GM12865 (cell line): ENCODE data around the gene PLCE1.

Experiments
- DNase-seq: peaks from one replicate; pipeline ENCODE4 v3.0.0; 2010; ENCODE audit warnings: low read depth
- H3K4me3 ChIP-seq: 2 replicates; pipeline ENCODE4 v1.5.1; 2011; ENCODE audit warnings: mild to moderate bottlenecking, low read depth, low read length, control low read depth
- CTCF ChIP-seq: IDR thresholded peaks from 2 replicates; pipeline ENCODE4 v1.5.1; 2011; ENCODE audit warnings: low read length, control low read depth, low read depth, inconsistent platforms; ENCODE audit not compliant: insufficient read depth; ENCODE audit errors: missing control alignments

PLCE1 gene

GRCh38 chr10:93973748-93974445, 19.8 kb upstream of the PLCE1 start:
- H3K4me3 ChIP-seq = no peak overlapping the region
- DNase-seq = no peak
- no peak for TF ChIP-seq CTCF

GRCh38 chr10:93977442-93977841, 16.3 kb upstream of the PLCE1 start:
- TF ChIP-seq CTCF = no peak
- H3K4me3 ChIP-seq = no peak overlapping the region
- no peak for DNase-seq

GRCh38 chr10:93980486-93980885, 13.2 kb upstream of the PLCE1 start:
- H3K4me3 ChIP-seq = no peak overlapping the region
- TF ChIP-seq CTCF = no peak
- DNase-seq = no peak

- no peak for DNase-seq
- TF ChIP-seq CTCF = no peak
- no peak overlapping the region for H3K4me3 ChIP-seq
These were observed 2.6 kb upstream of the PLCE1 start for GRCh38 chr10:93991114-93991513.

GRCh38 chr10:93991596-93992284, 2.0 kb upstream of the PLCE1 start:
- DNase-seq = no peak
- TF ChIP-seq CTCF = no peak

GRCh38 chr10:93992400-93993030, 1.2 kb upstream of the PLCE1 start:
- no peak overlapping the region for H3K4me3 ChIP-seq
- TF ChIP-seq CTCF = no peak
- DNase-seq = no peak

More at GRCh38 chr10:93991596-93992284, 2.0 kb upstream of the PLCE1 start:
- H3K4me3 ChIP-seq = no peak overlapping the region
